Bronchial epithelial cell (primary cell): ENCODE data around the gene DTNBP1. TPM values are rescaled to one million over a fixed set of nuclear protein-coding genes. Genes with fewer than 3 reads are reported as not detected.

Experiments used
- DNase-seq: peaks from one replicate; pipeline ENCODE4 v3.0.0-alpha.2; 2010; ENCODE audit warnings: low read depth
- FAIRE-seq: peaks from 2 replicates; lab custom pipeline; 2011; peaks lifted over from hg19 to GRCh38; lab: Jason Lieb, UNC
- H3K27me3 ChIP-seq: 2 replicates; pipeline ENCODE4 v1.5.1; 2011; ENCODE audit warnings: low read length; ENCODE audit not compliant: control insufficient read depth, insufficient read depth
- H3K36me3 ChIP-seq: 2 replicates; pipeline ENCODE4 v1.5.1; 2011; ENCODE audit warnings: low read length; ENCODE audit not compliant: control insufficient read depth, insufficient read depth
- H3K4me3 ChIP-seq: 2 replicates; pipeline ENCODE4 v1.5.1; 2011; ENCODE audit warnings: mild to moderate bottlenecking, low read depth, low read length, control low read depth
- CTCF ChIP-seq: IDR thresholded peaks from 2 replicates; pipeline ENCODE4 v1.5.1; 2011; ENCODE audit warnings: mild to moderate bottlenecking, moderate library complexity, low read length, control low read depth, inconsistent platforms; ENCODE audit not compliant: insufficient read depth, severe bottlenecking
- total RNA-seq: library from RNA; depleted of rRNA; stranded (reverse); fragments of >200 nt; gene quantifications from 2 replicates; pipeline ENCODE4 v1.2.1, GENCODE V29; 2014

The DTNBP1 gene
- total RNA-seq, 1 donor from 2014 or later, result 6.3 TPM

- no peak overlapping the region for H3K4me3 ChIP-seq
- no peak for TF ChIP-seq CTCF
- no peak for FAIRE-seq
- no peaks in the 10 kb centered on the region for H3K27me3 ChIP-seq
- H3K36me3 ChIP-seq, result no peaks in the 10 kb centered on the region
- DNase-seq, result no peak
These were observed 35.1 kb upstream of the DTNBP1 start for GRCh38 chr6:15697895-15698294.

GRCh38 chr6:15691250-15691869 lies 28.5 kb upstream of the DTNBP1 start:
- no peak overlapping the region for H3K4me3 ChIP-seq
- DNase-seq (peak; percentile 69), FAIRE-seq (peak; percentile 36)
- H3K27me3 ChIP-seq, result no peaks in the 10 kb centered on the region
- peak; percentile 100 for TF ChIP-seq CTCF
- H3K36me3 ChIP-seq, result no peaks in the 10 kb centered on the region

- TF ChIP-seq CTCF, result no peak
- no peak overlapping the region for H3K4me3 ChIP-seq
- FAIRE-seq (no peak), DNase-seq (no peak)
- H3K27me3 ChIP-seq, result no peaks in the 10 kb centered on the region
- no peaks in the 10 kb centered on the region for H3K36me3 ChIP-seq
These were observed 27.7 kb upstream of the DTNBP1 start for GRCh38 chr6:15690510-15690909.

GRCh38 chr6:15689586-15690482 lies 27.0 kb upstream of the DTNBP1 start:
- no peak for FAIRE-seq
- Histone ChIP-seq H3K27me3 (no peaks in the 10 kb centered on the region), H3K36me3 (no peaks in the 10 kb centered on the region), H3K4me3 (no peak overlapping the region)
- no peak for DNase-seq
- TF ChIP-seq CTCF, result no peak

- FAIRE-seq, result no peak
- no peaks in the 10 kb centered on the region for H3K27me3 ChIP-seq
- no peak for DNase-seq
- TF ChIP-seq CTCF, result no peak
- no peaks in the 10 kb centered on the region for H3K36me3 ChIP-seq
- H3K4me3 ChIP-seq, result no peak overlapping the region
These were observed 22.8 kb upstream of the DTNBP1 start for GRCh38 chr6:15685619-15686018.
